Panc1 (cell line): ENCODE measurements around the gene TMPRSS13. TPM values are rescaled to one million over a fixed set of nuclear protein-coding genes. Genes with fewer than 3 reads are reported as not detected.
"Not testable (repeated sequence)": the region's sequence is repeated elsewhere in the genome, so short reads cannot be mapped to it uniquely, and the experiment has no call there.

Experiments
- ATAC-seq: fragments of 200-7000 bp; cut with Tn5 transposase; 2 replicates; pipeline ENCODE4 v1.9.1; 2020; ENCODE audit warnings: mild to moderate bottlenecking, moderate library complexity
- BruUV-seq: library from RNA; stranded (reverse); fragments of 400-500 nt; replicated peaks from 2 replicates; lab custom pipeline; 2021; lab: Mats Ljungman, UMichigan
- CTCF ChIA-PET: fragments of 300-600 bp; sonication (Branson Sonifier 250); formaldehyde crosslinking; loops from one replicate; lab custom pipeline; 2022; ENCODE audit warnings: antibody characterized with exemption; lab: Charles Lee
- POLR2A ChIA-PET: fragments of 300-600 bp; sonication (Branson Sonifier 250); formaldehyde crosslinking; loops from one replicate; lab custom pipeline; 2022; ENCODE audit warnings: antibody characterized with exemption; lab: Charles Lee
- DNase-seq: peaks from one replicate; pipeline ENCODE4 v3.0.0-alpha.2; 2010; ENCODE audit warnings: low read depth, low spot score
- H3K27ac ChIP-seq: 2 replicates; pipeline ENCODE4 v1.5.1; 2011; ENCODE audit warnings: mild to moderate bottlenecking, low read length, inconsistent platforms
- H3K27me3 ChIP-seq: fragments of 200-500 bp; sonication (Bioruptor generic); 2 replicates; pipeline ENCODE4 v1.6.0; 2014; ENCODE audit warnings: low read length, inconsistent platforms; ENCODE audit not compliant: control insufficient read depth, insufficient read depth
- H3K36me3 ChIP-seq: fragments of 200-500 bp; sonication (Bioruptor generic); 2 replicates; pipeline ENCODE4 v1.5.1; 2014; ENCODE audit warnings: inconsistent platforms, mild to moderate bottlenecking, low read length, moderate library complexity; ENCODE audit not compliant: control insufficient read depth, insufficient read depth
- H3K4me1 ChIP-seq: 2 replicates; pipeline ENCODE4 v1.5.1; 2011; ENCODE audit warnings: inconsistent platforms, mild to moderate bottlenecking, low read length, moderate library complexity; ENCODE audit not compliant: control insufficient read depth, insufficient read depth
- H3K4me3 ChIP-seq, 2 experiments: 2 replicates each; pipeline ENCODE4 v1.5.1; 2011 to 2012; ENCODE audit warnings: low read depth in 2 of 2, low read length in 2 of 2, mild to moderate bottlenecking in 2 of 2, inconsistent platforms in 1 of 2, moderate library complexity in 1 of 2
- H3K9me3 ChIP-seq: fragments of 200-500 bp; sonication (Bioruptor generic); 2 replicates; pipeline ENCODE4 v1.5.1; 2014; ENCODE audit warnings: low read depth, mild to moderate bottlenecking, inconsistent platforms, low read length, moderate library complexity; ENCODE audit not compliant: control insufficient read depth, insufficient read depth
- CTCF ChIP-seq: fragments of 450-650 bp; IDR thresholded peaks from 2 replicates; pipeline ENCODE4 v1.5.1; 2017; ENCODE audit warnings: mild to moderate bottlenecking
- POLR2AphosphoS5 ChIP-seq: IDR thresholded peaks from 2 replicates; pipeline ENCODE4 v1.6.1; 2012; ENCODE audit warnings: mild to moderate bottlenecking, low read depth, low read length, moderate library complexity
- REST ChIP-seq, 2 experiments: IDR thresholded peaks; 2 replicates each; pipeline ENCODE4 v1.6.1; 2011 to 2012; ENCODE audit warnings: low read depth in 2 of 2, control low read depth in 1 of 2, low read length in 1 of 2, mild to moderate bottlenecking in 1 of 2, moderate library complexity in 1 of 2; ENCODE audit not compliant: insufficient read depth in 1 of 2
- SIN3A ChIP-seq: IDR thresholded peaks from 2 replicates; pipeline ENCODE4 v1.6.1; 2012; ENCODE audit warnings: low read depth, mild to moderate bottlenecking, low read length, moderate library complexity, borderline replicate concordance; ENCODE audit not compliant: insufficient read depth
- TCF7L2 ChIP-seq: IDR thresholded peaks from 2 replicates; pipeline ENCODE4 v1.6.1; 2011; ENCODE audit warnings: mild to moderate bottlenecking, low read depth, low read length, inconsistent platforms
- in situ Hi-C: cut with HindIII; loops from 2 replicates; pipeline ENCODE4 v1.10.0; 2016; ENCODE audit warnings: low sequenced_read_pairs, low pct_unique_long_range_greater_than_20kb
- intact Hi-C: fragments of 100-400 bp; cut with micrococcal nuclease; formaldehyde crosslinking; loops from one replicate; pipeline ENCODE4 v1.10.0; 2022; ENCODE audit not compliant: unreplicated experiment
- total RNA-seq: library from RNA; stranded (reverse); gene quantifications from one replicate; pipeline ENCODE4 v1.2.1, GENCODE V29; 2021; ENCODE audit not compliant: unreplicated experiment

The TMPRSS13 gene
- total RNA-seq, 1 experiment from 2014 or later = not detected

- intact Hi-C loops = no loop called here
- no peaks in the 10 kb centered on the region for H3K4me1 ChIP-seq
- no peaks in the 10 kb centered on the region for H3K36me3 ChIP-seq
- POLR2A ChIA-PET = no interaction called here
- H3K27ac ChIP-seq = no peak overlapping the region
- CTCF ChIA-PET = interaction anchor here (0.6 to 1.0 kb wide), 2 partner anchors 24 to 107 kb away, joined by 3 read pairs; no protein-coding TSS in a partner anchor
- no peak overlapping the region for H3K4me3 ChIP-seq
- ATAC-seq (no peak), DNase-seq (no peak)
- BruUV-seq = no TSS peak
- peaks cover 9% of the 10 kb centered on the region for H3K27me3 ChIP-seq
- in situ Hi-C loops = no loop called here
- TF ChIP-seq TCF7L2 (no peak), SIN3A (no peak), REST (IDR thresholded peaks at IDR 0.05; ENCODE audit: insufficient read depth in 1 of 2, low read depth in 2 of 2, low read length in 1 of 2) (no peak), CTCF (no peak), POLR2AphosphoS5 (no peak)
- H3K9me3 ChIP-seq = no peaks in the 10 kb centered on the region
Measured at GRCh38 chr11:117949062-117949461, 19.9 kb upstream of the TMPRSS13 start.

GRCh38 chr11:117948466-117948865 lies 19.3 kb upstream of the TMPRSS13 start:
- POLR2A ChIA-PET, DNase-seq, H3K27ac ChIP-seq, ATAC-seq, intact Hi-C loops, H3K36me3 ChIP-seq, in situ Hi-C loops, BruUV-seq, H3K4me3 ChIP-seq, H3K4me1 ChIP-seq, H3K9me3 ChIP-seq, H3K27me3 ChIP-seq: not testable (repeated sequence)
- CTCF ChIA-PET = interaction anchor here (0.6 to 0.7 kb wide), 2 partner anchors 106 to 505 kb away, joined by 3 to 4 read pairs; no protein-coding TSS in a partner anchor

- intact Hi-C loops = loop anchor here (1.0 kb wide), 2 partner anchors 103 to 129 kb away; no protein-coding TSS in a partner anchor
- H3K4me1 ChIP-seq, ATAC-seq, DNase-seq, H3K27ac ChIP-seq, H3K4me3 ChIP-seq, POLR2A ChIA-PET, BruUV-seq, H3K36me3 ChIP-seq, H3K9me3 ChIP-seq, in situ Hi-C loops: not testable (repeated sequence)
- peaks cover 12% of the 10 kb centered on the region for H3K27me3 ChIP-seq
- CTCF ChIA-PET = interaction anchor here (0.6 to 1.8 kb wide), 9 partner anchors 11 to 505 kb away, joined by 4 to 34 read pairs (median 6); no protein-coding TSS in a partner anchor
Measured at GRCh38 chr11:117947751-117948150, 18.5 kb upstream of the TMPRSS13 start.
